ENCODE results near the gene CPNE4.
"Not testable (repeated sequence)": the region's sequence is repeated elsewhere in the genome, so short reads cannot be mapped to it uniquely, and the experiment has no call there.

Gene CPNE4

DNA sequence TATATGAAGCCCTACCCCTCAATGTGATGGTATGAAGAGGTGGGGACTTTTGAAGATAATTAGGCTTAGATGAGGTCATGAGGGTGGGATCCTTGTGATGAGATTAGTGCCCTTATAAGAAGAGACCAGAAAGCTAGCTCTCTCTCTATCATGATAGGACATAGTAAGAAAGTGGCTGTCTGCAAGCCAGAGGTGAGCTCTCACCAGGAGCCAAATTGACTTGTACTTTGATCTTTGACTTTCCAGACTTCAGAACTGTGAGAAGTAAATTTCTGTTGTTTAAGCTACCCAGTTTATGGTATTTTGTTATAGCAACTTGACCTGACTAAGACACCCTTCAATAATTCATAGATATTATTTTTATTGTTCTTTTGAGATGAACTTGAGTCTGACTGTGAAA, 502.2 kb downstream of the CPNE4 start:
- no peak for DNase-seq (ENCODE audit: low read depth)

DNA sequence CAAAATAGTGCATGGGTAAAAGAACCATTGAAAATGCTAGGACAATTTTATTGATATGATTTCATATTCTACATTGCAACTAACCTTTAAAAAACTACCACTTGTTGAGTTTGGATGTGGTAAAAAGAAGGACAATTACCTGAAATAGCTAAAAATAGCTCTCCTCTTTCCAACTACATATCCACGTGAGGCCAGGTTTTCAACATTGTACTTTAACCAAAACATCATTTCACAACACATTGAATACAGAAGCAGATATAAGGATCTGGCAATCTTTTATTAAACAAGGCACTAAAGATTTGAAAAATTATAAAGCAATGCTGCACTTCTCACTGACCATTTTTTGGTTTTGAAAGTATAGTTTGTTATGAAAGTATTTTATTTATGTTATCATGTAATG, 504.0 kb downstream of the CPNE4 start:
- no peak for DNase-seq (ENCODE audit: low read depth)

DNA sequence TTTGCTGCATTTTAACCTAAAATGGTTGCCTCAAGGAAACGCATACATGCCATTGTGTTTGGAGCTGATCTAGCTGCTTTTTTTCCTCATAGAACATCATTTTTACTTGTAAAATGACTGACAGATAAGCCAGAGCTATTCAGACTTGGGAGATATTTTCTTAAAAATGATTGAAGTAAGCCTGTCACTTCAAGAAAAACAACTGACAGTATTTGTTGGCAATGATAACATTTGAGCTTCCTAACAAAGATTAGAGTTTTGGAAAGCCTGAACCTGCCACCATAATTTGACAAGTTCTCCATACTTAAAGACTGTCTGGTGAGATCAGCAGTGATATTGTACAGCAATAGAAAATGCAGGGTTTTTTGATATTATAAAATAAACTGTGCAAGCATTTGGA, 504.4 kb downstream of the CPNE4 start:
- DNase-seq (ENCODE audit: low read depth), result no peak

DNA sequence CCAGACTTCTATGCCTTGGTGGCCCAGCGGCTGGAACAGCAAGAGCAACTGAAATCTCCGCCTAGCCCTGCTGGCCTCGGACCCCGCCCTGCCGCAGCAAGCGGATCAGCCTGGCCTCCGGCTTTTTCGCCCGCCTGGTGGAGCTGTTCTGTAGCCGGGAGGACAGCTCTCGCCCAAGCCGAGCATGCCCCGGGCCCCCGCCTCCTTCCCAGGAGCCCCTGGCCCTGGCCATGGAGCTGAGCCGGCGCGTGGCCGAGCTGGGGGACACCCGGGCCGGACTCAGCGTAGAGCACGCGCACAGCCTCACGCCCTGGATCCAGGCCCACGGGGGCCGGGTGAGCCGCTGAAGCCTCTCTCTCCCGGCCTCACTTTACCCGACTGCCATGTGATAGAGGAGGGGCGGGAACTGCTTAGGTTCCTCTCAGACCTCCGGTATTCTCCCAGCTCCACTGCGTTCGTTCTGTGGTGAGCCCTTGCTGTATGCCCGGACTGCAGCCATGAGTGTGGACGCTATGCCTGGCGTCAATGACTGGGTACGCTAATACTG, 507.9 kb downstream of the CPNE4 start:
- peak; percentile 32 for DNase-seq (ENCODE audit: low read depth)

DNA sequence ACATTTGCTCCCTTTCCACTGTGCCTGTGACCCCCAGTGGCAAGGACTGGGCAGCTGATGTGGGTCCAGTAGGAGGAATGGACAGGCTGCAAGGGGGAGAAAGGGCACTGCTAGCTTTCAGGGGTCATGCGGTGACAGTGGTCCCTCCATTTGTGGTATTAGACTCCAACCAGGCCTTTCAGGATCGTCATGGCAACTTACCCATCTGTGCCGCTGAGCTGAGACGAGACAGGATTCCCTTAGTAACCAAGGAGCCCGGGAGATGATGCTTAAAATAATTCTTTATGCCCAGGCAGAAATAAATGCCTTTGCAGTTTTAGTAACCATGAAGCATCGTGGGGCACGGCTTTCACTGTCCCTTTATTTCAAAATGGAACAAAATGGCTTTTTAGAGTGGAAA, 516.1 kb downstream of the CPNE4 start:
- no peak for DNase-seq (ENCODE audit: low read depth)

DNA sequence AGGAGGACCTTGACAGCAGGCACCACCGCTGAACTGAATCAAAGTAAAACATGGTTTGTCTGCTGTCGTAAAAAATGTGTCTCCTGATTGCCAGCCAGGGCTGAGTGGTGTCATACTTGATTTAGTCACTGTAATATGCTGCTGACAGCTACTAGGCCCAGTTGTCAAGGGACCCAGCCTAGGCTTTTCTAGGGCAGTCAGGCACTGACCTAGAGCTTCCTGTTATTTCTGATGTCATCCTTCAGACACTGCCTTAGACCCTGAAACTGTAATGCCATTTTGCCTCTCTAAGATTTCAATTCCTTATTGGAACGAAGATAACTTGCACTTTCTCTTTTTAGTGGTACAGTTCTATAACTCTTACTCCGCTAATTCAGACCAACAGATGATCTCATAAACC, 529.4 kb downstream of the CPNE4 start:
- DNase-seq (ENCODE audit: low read depth), result no peak

DNA sequence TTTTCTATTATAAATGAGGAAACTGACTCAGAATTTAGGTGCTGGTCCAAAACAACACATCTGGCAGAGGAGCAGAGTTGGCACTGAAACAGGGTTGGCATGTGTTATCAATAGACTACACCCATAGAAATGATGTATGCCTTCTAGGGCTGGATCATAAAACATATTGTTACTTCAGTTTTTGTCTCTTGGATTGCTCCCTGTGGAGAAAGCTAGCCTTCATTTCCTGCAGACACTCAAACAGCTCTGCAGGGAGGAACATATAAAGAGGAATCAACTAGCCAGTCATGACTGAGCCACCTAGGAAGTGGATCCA, 531.5 kb downstream of the CPNE4 start:
- peak; percentile 7 for DNase-seq (ENCODE audit: low read depth)

DNA sequence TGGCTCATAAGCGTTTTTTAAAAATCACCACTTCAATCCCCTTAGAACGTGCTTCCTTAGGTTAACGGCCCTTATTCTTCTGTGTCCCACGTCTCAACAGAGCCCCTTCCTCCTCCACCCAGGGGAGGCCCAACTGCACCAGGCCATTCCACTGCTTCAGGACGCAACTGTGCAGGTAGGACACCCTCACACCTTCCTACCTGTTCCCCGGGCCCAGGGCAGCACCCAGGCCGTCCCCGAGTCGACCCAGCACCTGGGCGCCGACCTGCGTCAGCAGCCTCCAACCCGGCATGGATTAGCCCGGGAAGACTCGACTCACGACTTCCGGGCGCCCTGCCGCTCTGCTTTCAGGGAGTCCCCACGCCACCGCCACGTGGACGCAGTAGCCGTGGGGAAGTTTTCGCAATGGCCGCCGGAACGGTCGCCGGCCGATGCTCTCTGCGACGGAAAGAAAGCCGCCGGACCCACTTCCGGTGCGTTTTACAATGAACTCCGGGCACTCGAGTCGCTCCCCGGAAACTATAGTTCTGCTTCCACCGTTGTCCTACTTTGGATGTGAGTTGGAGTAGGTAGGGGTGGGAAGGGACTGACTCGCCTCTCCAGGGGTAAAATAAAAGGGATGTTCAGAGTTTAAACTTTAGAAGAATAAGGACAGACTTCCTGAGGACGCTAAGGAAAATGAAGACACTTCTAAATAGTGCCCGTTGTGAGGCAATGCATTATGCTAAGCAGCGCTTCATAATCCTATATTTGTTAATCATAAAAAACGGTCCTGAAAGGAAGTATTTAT, 532.1 kb downstream of the CPNE4 start, which contains the start of gene MRPL3:
Gene MRPL3, minus strand, starts transcription at position 442 of the 790 bp plus-strand sequence. Its CDS starts 150 bp downstream, at position 292.
- DNase-seq (ENCODE audit: low read depth), result peak; percentile 91

DNA sequence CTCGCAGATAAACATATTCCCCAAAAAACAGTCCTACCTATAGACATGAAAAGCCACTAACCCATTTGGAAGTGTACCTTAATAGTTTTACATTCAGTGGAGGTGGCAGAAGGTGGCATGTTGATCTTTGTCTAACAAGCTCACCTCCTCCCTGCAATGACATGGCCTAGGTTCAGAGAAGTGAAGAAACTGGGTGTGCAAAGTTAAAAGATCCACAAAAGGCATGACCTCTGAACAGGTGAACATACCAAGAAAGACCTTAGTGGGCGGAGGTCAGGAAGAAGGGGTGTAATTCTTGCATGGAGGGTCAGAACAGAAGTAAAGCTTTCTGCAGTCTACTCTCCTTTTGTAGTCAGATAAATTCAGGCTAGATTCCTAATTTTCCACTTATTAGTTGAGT, 532.9 kb downstream of the CPNE4 start:
- DNase-seq (ENCODE audit: low read depth), result peak; percentile 6

DNA sequence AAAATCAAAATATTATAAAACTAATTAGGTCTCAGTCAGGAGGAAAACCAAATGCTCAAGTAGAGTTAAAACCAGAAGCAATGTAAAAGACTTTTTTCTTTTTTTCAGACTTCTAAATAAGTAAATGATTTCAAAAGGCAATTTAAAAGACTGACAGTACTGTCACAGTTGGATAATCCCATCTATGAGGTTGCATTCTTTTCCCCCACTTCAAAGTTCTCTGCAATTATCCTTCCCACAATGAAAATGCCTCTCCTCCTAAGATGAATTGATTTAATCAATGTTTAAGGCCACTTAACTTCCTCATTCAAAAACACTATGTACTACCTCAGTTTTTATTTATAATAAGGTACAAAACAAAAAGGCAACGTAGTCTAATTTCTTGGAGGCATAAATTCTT, 540.1 kb downstream of the CPNE4 start:
- DNase-seq (ENCODE audit: low read depth), result no peak

DNA sequence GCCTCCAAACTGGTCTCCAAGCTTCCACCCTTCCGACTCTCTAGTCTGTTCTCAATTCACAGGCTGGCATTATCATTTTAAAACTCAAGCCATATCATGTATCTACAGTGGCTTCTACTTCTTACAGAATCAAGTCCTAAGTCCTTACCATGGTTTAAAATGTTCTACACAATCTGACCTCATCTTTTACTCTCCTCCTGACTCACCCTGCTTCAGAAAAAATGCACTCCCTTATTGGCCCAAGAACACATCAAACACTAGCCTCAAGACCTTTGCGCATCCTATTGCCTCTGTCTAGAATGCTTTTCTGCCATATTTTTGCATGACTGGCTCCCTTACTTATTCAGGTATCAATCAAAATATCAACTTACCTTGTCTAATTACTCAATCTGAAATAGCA, 543.0 kb downstream of the CPNE4 start:
- DNase-seq (ENCODE audit: low read depth), result peak; percentile 15

DNA sequence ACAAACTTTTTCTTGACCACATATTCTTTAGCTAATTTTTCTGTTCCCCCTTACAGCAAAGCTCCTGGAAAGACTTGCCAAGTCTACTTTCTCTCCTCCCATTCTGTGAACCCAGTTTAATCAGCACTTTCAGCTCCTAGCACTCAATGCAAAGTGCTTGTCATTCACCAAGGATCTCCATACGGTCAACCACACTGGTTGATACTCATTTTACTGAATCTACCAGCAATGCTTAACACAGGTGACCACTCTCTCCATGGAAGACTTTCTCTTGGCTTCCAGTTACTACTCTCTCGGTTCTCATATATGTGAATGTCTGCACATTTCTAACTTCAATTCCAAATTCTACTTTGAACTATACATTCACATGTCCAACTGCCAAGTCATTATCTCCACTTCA, 543.7 kb downstream of the CPNE4 start:
- DNase-seq (ENCODE audit: low read depth), result no peak

DNA sequence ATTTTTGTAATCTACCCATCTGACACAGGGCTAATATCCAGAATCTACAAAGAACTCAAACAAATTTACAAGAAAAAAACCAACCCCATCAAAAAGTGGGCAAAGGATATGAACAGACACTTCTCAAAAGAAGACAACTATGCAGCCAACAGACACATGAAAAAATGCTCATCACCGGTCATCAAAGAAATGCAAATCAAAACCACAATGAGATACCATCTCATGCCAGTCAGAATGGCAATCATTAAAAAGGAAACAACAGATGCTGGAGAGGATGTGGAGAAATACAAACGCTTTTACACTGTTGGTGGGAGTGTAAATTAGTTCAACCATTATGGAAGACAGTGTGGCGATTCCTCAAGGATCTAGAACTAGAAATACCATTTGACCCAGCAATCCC, 548.3 kb downstream of the CPNE4 start:
- not testable (repeated sequence) for DNase-seq (ENCODE audit: low read depth)

DNA sequence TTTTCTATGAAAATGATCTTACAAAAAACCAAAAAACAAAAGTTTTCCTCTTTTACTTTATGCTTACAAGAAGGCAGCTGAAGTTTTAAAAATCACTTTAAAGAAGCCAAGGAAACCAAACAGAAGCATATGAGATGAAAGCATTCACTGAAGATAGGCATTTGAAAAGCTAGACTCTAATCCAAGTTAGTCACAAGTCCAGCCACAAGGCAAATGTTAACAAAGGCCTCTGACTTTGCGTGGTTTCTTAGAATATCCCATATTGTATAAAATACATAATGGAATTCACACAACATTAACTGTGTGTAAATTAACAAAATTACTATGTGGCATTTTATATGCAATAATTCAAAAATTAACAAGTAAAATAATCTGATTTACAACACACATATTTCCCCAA, 549.7 kb downstream of the CPNE4 start:
- DNase-seq (ENCODE audit: low read depth), result no peak

DNA sequence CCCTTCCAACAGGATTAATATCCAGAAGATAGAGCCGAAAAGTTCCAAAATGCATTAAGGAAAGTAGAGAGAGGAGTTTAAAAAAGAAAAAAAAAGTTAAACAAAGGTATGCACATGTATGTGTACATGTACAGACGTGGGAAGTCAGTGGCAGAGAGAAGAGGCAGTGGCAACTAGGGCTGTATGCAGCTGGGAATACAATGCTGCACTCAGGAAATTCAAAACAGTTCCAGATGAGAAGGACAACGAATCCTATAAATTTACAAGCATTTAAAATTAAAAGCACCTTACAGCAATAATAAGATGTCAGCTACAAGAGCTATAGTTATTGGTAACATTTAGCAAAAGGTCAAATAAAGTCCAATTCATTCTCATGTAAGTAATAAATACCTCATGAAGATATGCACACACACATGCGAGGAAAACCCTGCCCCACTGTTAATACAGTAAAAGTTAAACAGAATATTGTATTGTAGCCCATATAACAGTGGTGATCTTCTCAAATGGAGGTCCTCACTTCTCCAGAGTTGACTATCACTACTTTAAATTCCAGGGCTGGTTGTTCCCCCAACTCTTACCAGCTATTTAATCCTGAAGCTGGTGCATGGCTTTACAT, 550.2 kb downstream of the CPNE4 start:
- DNase-seq (ENCODE audit: low read depth), result no peak

All from ELR (cell line).